Epithelial cell of prostate (primary cell): Measurements from ENCODE around the gene ACVR2B.

ENCODE experiments used
- DNase-seq: peaks from one replicate; pipeline ENCODE4 v3.0.0-alpha.2; 2011; ENCODE audit warnings: low read depth, low spot score
- H3K27ac ChIP-seq: fragments of 450-650 bp; 2 replicates; pipeline ENCODE4 v1.5.1; 2017; ENCODE audit warnings: mild to moderate bottlenecking

ACVR2B gene

DNA sequence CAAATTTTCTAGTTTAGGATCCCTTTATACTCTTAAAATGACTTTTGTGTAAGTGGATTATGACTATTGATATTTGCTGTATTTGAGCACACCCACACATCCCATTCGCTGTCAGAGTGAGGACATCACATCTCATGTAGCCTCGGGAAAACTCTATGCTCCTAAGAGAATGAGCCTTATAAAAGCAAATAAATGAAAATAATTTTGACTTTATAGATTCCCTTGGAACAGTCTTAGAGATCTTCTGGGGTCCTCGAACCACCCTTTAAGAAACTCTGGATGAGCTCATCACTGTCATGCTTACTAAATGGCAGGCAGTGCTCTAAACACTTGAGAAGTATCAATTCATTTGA is 26.4 kb downstream of the ACVR2B start:
- DNase-seq: no peak
- no peak overlapping the region for H3K27ac ChIP-seq

DNA sequence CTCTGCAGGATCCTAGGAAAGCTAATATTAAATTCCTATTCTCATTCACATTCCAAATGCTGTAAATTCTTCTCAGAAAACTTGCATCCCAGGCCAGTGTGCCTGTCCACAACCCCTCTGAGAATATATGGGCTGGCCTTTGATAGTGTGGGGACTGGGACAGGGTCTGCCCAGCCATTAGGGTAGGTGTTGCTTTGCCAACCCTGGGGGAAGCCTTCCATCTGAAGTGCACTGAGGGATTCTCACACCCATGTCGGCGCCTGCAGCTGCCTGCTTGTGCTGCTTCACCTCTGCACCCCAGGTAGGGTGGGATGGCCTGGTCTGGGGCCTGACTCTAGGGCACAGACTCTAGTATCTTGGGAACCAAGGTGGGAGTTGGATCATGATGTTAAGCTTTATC is 27.2 kb downstream of the ACVR2B start:
- no peak for DNase-seq
- H3K27ac ChIP-seq: no peak overlapping the region

DNA sequence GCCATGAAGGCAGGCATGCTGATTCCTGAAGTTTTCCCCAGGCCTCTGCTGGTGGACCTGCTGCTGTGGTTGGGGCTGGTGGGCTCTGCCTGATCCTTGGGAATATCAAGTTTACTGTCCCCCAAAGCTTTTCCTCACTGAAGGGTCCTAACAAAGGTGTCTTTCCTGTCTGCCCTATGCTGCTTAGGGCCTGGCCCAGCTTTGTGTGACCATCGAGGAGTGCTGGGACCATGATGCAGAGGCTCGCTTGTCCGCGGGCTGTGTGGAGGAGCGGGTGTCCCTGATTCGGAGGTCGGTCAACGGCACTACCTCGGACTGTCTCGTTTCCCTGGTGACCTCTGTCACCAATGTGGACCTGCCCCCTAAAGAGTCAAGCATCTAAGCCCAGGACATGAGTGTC is 29.3 kb downstream of the ACVR2B start:
- H3K27ac ChIP-seq: no peak overlapping the region
- no peak for DNase-seq

DNA sequence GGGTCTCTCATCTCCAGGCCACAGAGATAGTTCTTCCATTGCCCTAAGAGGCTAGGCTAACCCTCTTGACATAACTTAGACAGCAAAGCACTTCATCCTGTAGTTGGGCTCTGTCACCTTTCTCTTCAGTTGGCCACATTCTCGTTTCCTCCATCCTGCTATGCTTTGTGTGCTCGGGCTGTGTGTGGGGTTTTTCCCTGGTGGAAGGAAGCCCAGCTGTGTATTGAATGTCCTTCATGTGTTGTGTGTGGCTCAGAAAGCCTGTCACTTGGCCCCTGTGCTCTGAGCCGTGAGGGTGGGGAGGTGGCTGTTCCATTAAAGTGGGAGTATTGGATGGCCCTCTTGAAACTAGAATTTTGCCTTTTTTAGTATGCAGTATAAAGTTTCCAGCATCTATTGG is 33.6 kb downstream of the ACVR2B start:
- H3K27ac ChIP-seq: no peak overlapping the region
- DNase-seq: no peak

DNA sequence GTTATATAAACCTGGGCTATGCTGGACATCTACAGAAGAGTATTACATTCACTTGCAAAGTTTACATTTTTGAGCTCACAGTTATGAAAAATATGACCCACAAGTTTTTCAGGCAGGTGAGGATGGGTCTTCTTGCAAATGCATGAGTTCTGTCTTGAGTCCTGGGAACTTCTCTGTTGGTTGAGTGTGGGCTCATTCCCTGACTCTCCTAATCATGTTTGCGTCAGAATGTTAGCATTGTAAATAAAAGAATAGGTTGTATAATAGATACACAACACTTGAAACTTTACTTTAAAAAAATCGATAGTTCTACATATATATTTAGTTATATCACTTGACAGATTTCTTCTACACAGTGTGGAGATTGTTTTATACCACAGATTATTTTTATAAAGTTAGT is 35.3 kb downstream of the ACVR2B start:
- no peak overlapping the region for H3K27ac ChIP-seq
- DNase-seq: no peak

DNA sequence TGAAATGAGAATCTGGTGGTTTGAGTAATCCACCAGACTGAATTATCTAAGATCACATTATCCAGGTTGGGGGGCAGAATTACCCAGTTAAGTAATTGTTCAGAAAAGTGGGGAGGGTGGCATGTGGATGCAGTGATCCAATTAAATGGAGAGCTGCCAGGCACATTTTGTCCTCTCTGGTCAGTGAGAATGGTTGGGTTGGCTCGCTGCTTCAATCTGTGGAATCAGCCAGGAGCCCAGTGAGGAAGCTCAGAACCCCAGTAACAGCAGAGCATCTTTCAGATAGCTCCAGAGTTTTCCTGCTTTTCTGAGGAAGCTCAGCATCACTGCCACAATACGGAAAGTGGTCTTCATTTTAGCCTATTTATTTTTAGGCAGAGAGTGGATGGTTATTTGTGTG is 36.1 kb downstream of the ACVR2B start:
- DNase-seq: no peak
- no peak overlapping the region for H3K27ac ChIP-seq

DNA sequence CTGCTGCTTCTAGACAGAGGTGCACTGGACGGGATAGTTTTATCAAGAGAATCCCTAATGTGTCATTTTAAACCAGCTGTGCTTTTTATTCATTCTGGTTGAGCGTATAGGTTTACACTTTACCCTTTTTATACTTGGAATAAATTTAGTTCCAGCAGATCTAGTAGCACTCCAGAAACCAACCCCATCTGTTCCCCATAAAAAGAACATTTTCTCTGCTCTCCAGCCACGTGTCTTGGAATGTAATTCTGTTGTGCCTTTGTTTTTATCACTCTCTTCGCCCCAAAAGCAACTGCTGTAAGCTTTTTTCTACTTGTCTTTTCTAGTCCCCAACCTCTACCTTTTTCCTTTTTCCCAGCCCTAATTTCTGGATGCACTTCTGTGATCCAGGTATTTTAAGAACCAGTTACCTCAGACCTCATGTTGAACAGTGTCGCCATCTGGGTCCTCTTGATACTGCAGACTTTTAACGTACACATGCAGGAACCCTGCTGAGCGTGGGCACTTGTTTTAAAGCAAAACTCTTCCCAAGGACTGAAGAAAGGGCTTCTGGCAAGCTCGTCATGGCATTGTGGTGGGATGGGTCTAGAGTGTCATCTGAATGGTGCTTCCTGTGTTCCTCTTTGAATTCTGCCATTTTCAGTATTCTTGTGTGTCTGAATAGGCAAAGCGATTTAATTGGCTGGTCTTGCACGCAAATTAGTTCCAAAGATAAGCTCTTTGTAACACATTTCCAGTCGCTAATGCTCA is 36.8 kb downstream of the ACVR2B start:
- no peak overlapping the region for H3K27ac ChIP-seq
- no peak for DNase-seq

DNA sequence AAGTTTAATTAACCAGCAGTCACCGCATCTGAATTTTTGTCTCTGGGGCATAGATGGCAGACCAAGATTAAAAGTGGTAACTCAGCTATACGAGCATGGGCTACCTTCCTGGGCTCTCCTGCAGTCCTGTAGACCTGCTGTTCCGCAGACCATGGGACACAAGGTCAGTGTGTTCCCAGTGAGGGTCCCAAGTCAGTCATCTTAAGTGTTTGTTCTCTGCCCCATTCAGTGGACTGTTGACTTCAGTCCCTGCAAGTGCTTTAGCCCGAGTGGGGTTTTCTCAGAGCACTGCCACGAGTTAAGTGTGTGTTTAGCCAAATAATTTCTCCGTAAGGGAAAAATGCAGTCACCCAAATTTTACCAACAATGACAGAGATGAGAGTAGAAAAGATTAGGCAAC is 37.5 kb downstream of the ACVR2B start:
- no peak overlapping the region for H3K27ac ChIP-seq
- no peak for DNase-seq

DNA sequence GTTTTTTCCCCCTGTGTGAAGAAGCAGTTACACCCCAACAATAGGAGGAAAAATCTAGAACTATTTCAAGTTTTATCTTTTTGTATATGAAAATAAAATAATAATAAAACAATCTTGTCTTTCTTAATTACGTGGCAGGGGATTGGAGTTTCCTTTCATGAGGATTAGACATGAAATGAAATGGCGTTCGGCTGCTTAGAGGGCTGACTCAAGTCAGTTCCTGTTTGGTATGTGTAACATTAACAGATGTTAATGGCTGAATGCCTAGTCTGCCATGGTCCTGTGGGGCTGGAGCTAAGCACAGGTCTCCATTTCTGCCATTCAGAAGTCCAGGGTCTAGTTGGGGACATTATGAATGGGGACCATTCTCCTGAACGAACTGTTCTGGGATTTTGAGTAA is 39.3 kb downstream of the ACVR2B start:
- DNase-seq: no peak
- H3K27ac ChIP-seq: no peak overlapping the region

DNA sequence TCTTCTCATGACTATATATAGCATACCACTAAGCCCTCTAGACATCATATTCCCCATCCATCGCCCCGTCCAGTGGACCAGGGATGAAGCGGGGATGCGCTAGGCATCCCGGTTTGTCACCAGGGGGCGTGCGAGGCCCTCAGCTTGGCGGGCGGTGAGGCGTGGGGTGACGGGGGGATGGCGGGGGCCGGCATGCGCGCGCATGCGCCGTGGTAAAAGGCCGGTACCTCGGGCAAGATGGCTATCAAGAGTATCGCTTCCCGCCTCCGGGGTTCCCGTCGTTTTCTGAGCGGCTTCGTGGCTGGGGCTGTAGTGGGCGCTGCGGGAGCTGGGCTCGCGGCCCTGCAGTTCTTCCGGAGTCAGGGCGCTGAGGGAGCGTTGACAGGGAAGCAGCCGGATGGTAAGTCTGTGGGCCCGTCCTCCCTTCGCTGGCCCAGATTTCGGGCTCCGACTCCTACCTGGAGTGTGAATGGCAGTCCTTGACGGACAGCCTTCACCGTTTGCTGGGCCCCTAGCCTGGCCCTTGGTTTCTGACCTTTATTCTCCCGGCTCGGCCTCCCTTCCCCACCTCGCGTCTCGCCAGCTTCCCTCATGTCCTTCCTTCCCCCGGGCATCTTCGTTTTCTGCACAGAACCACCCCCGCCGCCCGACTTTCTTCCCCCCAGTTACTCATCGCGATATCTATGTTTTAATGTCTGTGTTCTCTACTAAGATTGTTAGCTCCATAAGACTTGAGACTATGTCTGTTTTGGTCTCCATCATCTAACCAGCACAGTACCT is 42.6 kb downstream of the ACVR2B start, which contains the start of gene EXOG:
EXOG (plus strand) TSS at position 210 of the 780 bp plus-strand sequence; CDS start at position 238, 28 bp downstream.
- peak; percentile 33 for DNase-seq
- H3K27ac ChIP-seq: peak within 1 kb of the TSS; percentile 55

DNA sequence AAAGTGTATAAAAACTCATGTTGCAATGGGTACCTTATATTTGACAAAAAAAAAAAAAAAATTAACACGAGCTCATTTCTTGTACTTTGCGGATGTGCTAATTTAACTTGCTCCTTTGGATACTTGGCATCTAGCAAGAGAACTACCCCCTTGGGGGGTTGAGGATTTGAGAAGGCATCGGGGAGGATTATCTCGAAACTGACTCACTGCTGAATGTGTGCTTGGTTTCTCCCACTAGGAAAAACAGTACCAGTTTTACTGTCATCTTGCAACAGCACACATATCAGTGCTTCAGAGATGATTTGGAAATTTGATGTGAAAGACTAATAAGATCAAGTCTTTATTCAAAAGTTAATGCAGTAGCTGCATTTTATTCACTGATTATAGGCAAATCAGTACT is 43.3 kb downstream of the ACVR2B start:
- no peak for DNase-seq
- H3K27ac ChIP-seq: peak overlapping the region; percentile 55

DNA sequence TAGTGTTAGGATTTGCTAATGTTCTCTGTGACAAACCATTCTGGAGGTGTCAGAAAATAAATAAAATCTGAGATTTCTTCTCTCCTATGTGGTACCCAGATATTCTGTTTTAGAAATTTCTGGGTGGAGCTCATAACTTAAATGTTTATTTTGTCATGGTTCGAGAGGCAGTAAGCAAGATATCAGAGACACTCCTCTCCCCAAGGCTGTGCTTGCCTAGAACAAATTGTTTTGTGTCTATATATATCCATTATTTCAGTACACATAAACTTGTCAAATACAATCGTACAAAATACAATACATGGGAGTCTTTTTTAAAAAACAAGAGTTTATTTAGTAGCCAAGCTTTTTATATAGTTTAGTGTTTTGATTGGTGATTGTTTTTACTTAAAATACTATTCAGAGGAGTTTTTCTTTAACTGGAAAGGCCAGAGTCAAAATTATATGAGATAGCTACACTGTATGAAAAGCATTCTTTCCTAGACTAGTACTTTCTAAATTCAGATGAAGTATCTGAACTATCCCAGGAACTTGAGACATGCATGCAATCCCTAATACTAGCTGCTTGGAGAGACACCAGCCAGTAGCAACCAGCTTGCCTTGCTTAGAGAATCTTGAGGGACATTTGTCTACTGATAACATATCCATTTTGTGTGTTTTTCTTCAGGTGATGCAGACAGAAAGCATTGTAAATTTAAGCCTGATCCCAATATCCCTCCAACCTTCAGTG is 47.2 kb downstream of the ACVR2B start:
- DNase-seq: no peak
- H3K27ac ChIP-seq: no peak overlapping the region

DNA sequence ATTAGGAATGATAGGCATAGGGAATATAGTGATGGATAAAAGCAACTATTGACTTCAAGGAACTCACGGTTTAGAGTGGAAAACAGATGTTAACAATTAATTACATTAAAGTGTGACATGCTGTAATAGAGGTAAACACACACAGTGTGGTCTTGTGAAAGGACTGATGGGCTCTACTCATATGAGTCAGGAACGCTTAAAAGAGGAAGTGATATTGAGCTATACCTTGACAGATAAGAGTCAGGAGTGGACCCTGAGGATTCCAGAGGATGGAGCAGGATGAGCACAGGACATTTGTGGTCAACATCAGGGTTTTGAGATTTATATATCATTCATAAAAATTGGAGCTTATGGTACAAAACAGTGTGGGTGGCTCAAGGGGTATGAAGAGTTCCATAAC is 53.4 kb downstream of the ACVR2B start:
- DNase-seq: no peak

DNA sequence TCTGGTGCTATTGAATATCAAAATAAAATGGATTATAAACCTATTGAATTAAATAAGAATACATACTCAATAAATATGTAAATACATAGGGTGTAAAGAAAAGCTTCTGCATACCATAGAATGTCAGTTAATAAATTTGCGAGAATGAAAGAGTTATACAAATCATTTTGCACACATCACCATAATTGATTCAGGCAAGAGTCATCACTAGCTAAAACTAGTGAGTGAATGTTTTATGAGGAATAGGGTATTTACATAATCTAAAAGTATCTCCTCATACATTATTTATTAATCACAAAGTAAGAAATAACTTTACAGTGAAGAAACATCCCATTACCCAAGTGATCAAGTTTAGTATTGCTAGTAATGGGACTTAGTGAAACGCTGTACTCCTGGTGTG is 56.0 kb downstream of the ACVR2B start:
- no peak for DNase-seq
- peak overlapping the region; percentile 44 for H3K27ac ChIP-seq

More for the DNA sequence above, 53.4 kb downstream of the ACVR2B start:
- H3K27ac ChIP-seq: no peak overlapping the region

DNA sequence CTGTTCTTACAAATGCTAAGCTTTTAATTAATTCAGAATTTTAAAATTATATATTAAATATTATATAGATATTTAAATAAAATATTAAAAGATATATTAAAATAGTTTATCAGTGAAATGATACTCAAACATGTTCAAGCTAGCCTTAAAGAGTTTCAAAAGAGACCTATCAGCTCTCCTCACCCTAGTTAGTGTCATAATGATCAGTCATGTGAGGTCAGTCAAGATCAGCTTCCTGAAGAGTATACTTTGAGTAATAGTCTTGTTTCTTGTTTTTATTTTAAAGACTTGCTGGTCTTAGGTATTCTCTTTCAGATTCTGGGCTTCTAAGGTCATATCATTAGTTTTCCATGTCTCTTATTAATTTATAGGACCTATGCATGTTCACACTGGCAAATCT is 56.9 kb downstream of the ACVR2B start:
- DNase-seq: no peak
- peak overlapping the region; percentile 44 for H3K27ac ChIP-seq

DNA sequence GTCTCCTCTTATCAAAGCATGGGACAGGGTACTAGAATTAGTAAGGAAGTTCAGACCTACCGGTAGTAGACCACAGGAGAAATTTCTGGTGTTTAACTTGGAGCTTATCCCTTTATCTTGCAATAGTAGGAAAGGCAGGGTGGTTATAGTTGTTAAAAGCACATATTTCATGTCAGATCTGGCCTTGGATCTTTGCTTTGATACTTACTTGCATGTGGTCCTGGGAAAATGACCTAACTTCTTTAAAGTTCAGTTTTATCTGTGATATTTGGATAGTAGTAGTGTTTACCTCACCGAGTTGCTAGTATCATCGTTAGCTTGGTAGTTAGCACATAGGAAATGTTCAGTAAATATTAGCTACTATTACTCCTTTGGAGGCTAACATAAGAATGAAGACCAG is 57.9 kb downstream of the ACVR2B start:
- DNase-seq: no peak
- no peak overlapping the region for H3K27ac ChIP-seq

DNA sequence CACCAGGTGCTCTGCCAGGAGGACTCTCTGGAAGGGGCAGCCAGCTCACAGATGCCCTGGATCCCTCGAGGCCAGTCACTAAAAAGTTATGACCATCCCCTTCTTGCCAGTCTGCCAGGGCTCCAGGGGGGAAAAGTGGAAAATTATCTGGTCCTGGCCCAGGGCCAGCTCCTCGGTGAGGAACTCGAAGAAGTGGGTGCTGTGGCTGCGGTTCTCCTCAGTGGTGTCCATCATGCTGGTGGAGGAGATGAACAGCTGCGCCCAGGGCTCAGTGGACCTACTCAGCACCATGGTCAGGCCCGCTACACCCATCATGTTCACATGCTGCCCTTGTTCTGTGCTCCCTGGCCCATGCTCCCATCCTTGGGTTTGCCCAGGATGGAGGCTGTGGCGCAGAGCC is 61.7 kb downstream of the ACVR2B start:
- no peak overlapping the region for H3K27ac ChIP-seq
- no peak for DNase-seq

DNA sequence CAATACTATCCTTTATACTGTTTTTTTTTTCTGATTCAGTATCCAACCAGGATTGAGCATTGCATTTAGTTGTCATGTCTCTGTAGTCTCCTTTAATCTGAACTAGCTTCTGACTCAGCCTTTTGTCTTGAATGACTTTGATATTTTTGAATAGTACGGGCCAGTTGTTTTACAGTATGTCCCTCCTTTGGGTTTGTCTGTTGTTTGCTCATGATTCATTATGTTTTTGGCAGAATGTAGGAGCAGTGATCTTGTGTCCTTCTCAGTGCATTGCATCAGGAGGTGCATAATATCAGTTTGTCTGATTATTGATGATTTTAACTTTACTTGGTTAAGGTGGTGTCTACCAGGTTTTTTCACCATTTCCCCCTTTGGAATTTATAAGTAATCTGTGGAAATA is 63.0 kb downstream of the ACVR2B start:
- DNase-seq: no peak
- peak overlapping the region; percentile 12 for H3K27ac ChIP-seq

DNA sequence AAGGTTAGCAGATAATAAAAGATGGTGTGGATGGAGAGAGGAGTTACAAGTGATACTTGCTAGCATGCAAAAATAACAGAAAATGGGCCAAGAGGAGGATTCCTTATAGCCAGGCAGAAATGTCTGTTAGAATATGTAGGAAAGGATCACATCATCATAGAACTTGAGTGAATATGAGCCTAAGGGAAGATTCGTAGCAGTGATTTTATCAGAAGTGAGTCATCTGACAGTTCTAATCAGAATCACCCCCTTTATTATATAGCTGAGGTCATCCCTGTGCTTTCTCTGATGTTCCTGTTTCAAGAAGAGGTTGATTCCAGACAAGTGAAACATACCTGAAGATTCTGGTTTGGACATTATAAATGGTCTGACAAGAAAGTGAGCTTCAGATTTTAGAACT is 65.3 kb downstream of the ACVR2B start:
- no peak for DNase-seq
- no peak overlapping the region for H3K27ac ChIP-seq

DNA sequence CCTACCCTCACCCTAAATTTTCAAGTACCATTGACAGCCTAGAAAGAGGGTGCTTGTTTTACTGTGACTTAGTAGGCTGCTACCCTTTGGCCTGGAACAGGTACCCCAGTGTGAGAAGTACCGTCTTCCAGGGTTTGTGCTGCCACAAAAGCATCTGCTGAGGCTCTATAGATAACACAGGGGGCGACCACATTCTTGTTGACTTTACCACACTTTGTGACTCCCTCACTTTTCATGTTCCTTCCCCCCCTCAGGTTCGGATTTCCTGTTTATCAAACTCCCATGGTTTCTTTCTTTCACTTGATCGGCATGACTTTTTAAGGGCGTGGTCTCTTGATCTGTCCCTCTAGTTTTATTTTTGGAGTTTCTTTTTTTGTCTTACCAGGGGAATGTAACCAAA is 66.0 kb downstream of the ACVR2B start:
- no peak for DNase-seq
- H3K27ac ChIP-seq: no peak overlapping the region

DNA sequence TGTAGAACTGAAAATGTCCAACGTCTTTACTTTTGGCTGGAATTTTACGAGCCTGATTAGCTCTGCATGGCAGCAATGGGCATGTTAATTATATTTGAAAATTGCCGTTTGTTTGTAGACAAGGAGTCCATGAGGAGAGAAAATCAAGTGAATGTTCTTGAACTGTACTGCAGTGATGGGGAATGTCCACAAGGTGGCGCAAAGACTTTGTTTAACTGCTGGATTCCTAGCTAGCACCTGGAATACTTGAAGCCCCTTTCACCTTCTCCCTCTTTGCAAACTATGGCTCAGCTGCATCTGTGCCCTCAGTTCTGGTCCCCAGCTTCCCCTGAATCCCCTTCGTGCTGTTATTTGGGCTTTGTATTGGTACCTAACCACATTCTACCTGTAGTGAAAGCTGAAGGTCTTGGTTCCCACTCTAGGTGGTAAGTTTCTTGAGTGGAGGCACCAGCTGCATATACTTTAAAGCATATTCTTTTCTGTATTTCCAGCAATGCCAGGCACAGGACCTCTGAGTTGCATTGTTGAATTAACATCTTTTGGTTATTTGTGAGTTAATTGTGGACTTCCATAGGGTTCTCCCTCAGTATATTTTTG is 67.8 kb downstream of the ACVR2B start:
- DNase-seq: no peak

More for the DNA sequence above, 67.8 kb downstream of the ACVR2B start:
- no peak overlapping the region for H3K27ac ChIP-seq
